GM10266 (cell line): ENCODE results near the gene CAPN12.
A peak's percentile ranks its signal among the peaks of the same experiment; 100 is the strongest.

Source experiments
- DNase-seq: peaks from one replicate; pipeline ENCODE4 v3.0.0; 2012; ENCODE audit errors: extremely low spot score
- TF ChIP-seq, protein P1 (sequence below): IDR thresholded peaks from 2 replicates; pipeline ENCODE4 v1.5.1; 2012; ENCODE audit warnings: mild to moderate bottlenecking, low read depth; ENCODE audit not compliant: control insufficient read depth, insufficient read depth; ENCODE audit errors: missing control alignments

CAPN12 gene

DNA sequence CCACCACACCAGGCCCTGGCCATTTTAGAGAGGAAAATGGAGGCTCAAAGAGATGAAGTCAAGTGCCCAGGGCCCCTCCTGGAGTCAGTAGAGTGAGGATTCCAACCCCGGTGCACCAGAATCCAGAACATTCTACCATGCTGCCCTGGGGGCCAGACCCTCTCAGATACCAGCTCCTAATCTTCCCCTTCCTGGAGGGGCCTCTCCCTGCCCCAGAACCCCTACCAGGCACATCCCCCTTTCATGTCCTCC is 11.1 kb downstream of the CAPN12 start:
- TF ChIP-seq, protein P1, sequence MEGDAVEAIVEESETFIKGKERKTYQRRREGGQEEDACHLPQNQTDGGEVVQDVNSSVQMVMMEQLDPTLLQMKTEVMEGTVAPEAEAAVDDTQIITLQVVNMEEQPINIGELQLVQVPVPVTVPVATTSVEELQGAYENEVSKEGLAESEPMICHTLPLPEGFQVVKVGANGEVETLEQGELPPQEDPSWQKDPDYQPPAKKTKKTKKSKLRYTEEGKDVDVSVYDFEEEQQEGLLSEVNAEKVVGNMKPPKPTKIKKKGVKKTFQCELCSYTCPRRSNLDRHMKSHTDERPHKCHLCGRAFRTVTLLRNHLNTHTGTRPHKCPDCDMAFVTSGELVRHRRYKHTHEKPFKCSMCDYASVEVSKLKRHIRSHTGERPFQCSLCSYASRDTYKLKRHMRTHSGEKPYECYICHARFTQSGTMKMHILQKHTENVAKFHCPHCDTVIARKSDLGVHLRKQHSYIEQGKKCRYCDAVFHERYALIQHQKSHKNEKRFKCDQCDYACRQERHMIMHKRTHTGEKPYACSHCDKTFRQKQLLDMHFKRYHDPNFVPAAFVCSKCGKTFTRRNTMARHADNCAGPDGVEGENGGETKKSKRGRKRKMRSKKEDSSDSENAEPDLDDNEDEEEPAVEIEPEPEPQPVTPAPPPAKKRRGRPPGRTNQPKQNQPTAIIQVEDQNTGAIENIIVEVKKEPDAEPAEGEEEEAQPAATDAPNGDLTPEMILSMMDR = no peak
- DNase-seq = no peak

DNA sequence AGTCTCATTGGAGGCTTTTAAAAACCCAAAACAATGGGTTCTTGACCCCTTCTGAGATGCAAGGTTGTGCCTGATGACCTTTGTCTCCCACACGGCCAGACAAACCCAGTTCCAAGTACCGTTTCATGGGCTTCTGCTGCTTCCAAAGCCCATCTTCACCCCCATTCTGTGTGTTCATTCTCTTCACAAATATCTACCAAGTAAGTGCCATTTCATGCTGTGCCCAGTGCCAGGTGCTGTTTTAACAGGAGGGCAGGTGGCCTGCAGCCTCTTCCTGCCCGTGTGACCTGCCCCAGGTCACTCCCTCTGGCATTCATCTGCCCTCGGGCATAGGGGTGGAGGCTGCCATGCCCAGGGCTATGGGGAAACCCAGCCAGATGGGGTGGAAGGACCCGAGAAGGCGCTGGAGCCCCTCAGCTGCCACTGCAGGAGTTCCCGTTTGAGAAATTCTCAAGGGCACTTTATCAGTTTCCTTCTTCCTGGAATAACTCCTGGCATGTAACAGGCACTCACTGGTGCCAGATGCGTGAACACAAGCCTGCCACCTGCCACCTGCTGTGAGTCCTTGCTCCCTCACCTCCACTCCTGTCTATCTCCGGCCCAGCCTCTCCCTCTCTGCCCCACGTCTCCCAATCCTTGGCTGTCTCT is 12.5 kb downstream of the CAPN12 start:
- DNase-seq = no peak
- TF ChIP-seq, protein P1 = no peak

DNA sequence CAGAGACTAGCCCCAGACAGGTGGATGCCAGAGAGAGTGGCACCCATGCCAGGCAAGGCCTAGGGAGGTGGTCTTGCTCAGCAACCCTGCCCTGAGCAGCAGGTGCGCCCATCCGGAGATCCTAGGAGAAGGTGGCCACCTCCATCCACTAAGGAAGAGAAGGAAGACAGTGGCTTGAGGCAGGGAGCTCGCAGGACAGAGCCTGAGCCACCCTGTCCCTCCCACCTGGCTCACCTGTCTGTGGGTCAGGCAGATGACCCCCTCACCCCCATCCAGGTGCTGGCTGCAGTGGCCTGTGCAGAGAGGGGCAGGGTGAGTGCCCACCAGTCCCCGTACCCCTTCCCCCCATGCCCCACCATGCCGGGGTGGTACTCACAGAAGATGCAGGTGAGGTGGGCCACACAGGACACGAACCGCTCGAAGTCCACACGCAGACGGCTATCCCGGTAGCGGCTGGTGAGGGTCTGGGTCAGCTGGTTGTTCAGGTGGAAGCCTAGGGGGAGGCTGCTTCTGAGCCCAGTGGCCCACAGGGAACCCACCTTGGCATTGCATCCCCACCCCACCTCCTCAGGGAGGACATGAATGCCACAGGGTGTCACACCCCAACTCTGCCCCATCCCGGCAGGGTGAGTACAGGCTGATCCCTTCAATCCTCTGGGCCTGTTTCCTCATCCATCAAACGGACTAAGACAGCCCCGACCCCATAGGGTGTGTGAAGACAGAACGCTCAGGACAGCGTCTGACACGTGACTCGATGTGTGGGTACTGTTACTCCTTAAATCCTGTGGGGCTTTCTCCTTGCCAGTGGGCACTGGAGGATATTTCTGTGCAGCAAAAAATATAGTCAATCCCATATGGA is 13.3 kb downstream of the CAPN12 start:
- DNase-seq = no peak
- TF ChIP-seq, protein P1 = no peak

DNA sequence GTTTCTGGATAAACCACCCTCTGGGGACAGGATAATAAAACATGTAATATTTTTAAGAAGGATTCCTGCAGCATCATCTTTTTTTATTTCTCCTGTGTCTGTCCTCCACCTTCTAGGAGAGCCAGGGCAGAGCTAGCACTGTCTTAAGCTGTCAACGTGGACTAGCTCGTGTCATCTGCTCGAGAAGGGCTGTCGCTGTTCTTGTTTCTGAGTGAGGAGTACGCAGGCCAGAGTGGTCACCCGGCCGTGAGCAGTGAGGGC is 13.9 kb downstream of the CAPN12 start:
- no peak for DNase-seq
- TF ChIP-seq, protein P1 = no peak

DNA sequence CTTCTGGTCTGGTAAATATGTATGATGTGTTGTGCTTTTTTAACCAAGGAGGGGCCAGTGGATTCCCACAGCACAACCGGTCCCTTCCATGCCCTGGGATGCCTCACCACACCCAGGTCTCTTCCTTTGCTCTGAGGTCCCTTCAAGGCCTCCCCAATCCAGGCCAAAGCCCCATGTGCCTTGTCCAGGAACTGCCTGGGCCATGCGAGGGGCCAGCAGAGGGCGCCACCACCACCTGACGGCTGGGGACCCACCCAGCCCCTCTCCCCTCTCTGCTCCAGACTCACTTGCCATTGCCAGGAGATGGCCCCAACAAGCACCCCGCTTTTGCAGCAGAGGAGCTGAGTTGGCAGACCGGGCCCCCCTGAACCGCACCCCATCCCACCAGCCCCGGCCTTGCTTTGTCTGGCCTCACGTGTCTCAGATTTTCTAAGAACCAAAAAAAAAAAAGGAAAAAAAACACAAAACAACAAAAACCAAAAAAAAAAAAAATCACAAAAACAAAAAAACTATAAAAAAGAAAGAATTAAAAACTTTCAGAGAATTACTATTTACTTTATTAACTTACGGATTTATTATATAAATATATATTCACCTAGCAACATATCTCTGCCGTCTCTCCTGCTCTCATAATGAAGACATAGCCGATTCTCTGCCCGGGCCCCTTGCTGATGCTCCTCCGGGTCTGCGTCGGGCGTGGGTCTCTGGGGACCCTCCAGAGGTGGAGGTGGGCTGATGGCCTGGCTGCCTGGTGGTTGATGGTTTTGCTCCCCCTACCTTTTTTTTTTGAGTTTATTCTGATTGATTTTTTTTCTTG is 14.4 kb downstream of the CAPN12 start:
- DNase-seq = peak; percentile 76
- TF ChIP-seq, protein P1 = peak; percentile 87

DNA sequence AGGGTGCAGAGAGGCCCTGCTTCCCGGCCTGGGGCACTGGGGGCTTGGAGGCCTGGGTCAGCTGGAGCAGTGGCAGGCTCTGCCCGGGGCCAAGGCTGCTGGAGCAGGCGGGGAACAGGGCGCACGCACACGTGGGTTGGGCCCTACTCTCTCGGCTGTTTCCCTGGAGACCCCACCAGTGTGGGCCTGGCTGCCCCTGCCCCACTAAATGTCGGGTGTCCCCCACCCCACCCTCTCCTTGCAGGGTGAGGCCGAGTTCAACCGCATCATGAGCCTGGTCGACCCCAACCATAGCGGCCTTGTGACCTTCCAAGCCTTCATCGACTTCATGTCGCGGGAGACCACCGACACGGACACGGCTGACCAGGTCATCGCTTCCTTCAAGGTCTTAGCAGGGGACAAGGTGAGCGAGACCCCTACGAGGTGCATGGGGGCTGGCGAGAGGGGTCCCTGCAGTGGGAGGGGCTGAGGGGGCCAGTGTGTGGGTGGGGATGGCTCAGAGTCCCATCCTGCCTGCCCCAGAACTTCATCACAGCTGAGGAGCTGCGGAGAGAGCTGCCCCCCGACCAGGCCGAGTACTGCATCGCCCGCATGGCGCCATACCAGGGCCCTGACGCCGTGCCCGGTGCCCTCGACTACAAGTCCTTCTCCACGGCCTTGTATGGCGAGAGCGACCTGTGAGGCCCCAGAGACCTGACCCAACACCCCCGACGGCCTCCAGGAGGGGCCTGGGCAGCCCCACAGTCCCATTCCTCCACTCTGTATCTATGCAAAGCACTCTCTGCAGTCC is 15.3 kb downstream of the CAPN12 start:
- DNase-seq = no peak
- TF ChIP-seq, protein P1 = no peak
